ENCODE results near the gene ANKRD13C. TPM values are rescaled to one million over a fixed set of nuclear protein-coding genes. Genes with fewer than 3 reads are reported as not detected.

Gene ANKRD13C
- total RNA-seq, 1 experiment from 2014 or later: 24.3 TPM

- POLR2A ChIA-PET (ENCODE audit: unreplicated experiment): no interaction called here
- no peaks in the 10 kb centered on the region for H3F3A ChIP-seq (ENCODE audit: insufficient read depth, low read depth)
Measured at GRCh38 chr1:70290218-70290617, 64.3 kb downstream of the ANKRD13C start.

GRCh38 chr1:70288166-70288565 is 66.4 kb downstream of the ANKRD13C start:
- H3K27me3 ChIP-seq (ENCODE audit: insufficient read depth, low read depth): no peaks in the 10 kb centered on the region
- ChIA-PET POLR2A (ENCODE audit: unreplicated experiment) (no interaction called here), CTCF (no interaction called here)
- no peak overlapping the region for H3K27ac ChIP-seq
- H4K20me1 ChIP-seq (ENCODE audit: insufficient read depth): peaks cover 9% of the 10 kb centered on the region
- H2AFZ ChIP-seq: no peak overlapping the region
- H3K4me2 ChIP-seq: no peak overlapping the region
- no peaks in the 10 kb centered on the region for H3K79me2 ChIP-seq (ENCODE audit: low read depth)
- no peaks in the 10 kb centered on the region for H3K9me3 ChIP-seq (ENCODE audit: insufficient read depth, low read depth)
- H3K36me3 ChIP-seq (ENCODE audit: low read depth): peaks cover 15% of the 10 kb centered on the region; the same call in 1 of the 2 replicates
- H3K9me2 ChIP-seq (ENCODE audit: insufficient read depth): no peaks in the 10 kb centered on the region
- intact Hi-C loops (cut with micrococcal nuclease; ENCODE audit: unreplicated experiment): no loop called here
- BruUV-seq (replicated peaks): no TSS peak
- TF ChIP-seq EZH2 (IDR thresholded peaks at IDR 0.05; ENCODE audit: low read depth) (no peak), CTCF (conservative IDR thresholded peaks at IDR 0.05) (no peak)
- no peaks in the 10 kb centered on the region for H3F3A ChIP-seq (ENCODE audit: insufficient read depth, low read depth)
- H3K4me1 ChIP-seq (replicated peaks; ENCODE audit: insufficient read depth): no peaks in the 10 kb centered on the region
- no peak overlapping the region for H3K4me3 ChIP-seq
- no peak for DNase-seq

More at GRCh38 chr1:70290218-70290617, 64.3 kb downstream of the ANKRD13C start:
- Histone ChIP-seq H2AFZ (no peak overlapping the region), H3K4me3 (no peak overlapping the region), H3K9me2 (ENCODE audit: insufficient read depth) (no peaks in the 10 kb centered on the region), H3K36me3 (ENCODE audit: low read depth) (peaks cover 15% of the 10 kb centered on the region; the same call in 1 of the 2 replicates), H3K4me1 (replicated peaks; ENCODE audit: insufficient read depth) (no peaks in the 10 kb centered on the region), H3K9me3 (ENCODE audit: insufficient read depth, low read depth) (no peaks in the 10 kb centered on the region), H4K20me1 (ENCODE audit: insufficient read depth) (peaks cover 9% of the 10 kb centered on the region; the same call in 1 of the 2 replicates), H3K27me3 (ENCODE audit: insufficient read depth, low read depth) (no peaks in the 10 kb centered on the region), H3K27ac (no peak overlapping the region), H3K79me2 (ENCODE audit: low read depth) (no peaks in the 10 kb centered on the region), H3K4me2 (no peak overlapping the region)
- DNase-seq: no peak
- no TSS peak for BruUV-seq (replicated peaks)
- CTCF ChIA-PET: no interaction called here
- intact Hi-C loops (cut with micrococcal nuclease; ENCODE audit: unreplicated experiment): no loop called here
- TF ChIP-seq CTCF (conservative IDR thresholded peaks at IDR 0.05) (no peak), EZH2 (IDR thresholded peaks at IDR 0.05; ENCODE audit: low read depth) (no peak)

DNA sequence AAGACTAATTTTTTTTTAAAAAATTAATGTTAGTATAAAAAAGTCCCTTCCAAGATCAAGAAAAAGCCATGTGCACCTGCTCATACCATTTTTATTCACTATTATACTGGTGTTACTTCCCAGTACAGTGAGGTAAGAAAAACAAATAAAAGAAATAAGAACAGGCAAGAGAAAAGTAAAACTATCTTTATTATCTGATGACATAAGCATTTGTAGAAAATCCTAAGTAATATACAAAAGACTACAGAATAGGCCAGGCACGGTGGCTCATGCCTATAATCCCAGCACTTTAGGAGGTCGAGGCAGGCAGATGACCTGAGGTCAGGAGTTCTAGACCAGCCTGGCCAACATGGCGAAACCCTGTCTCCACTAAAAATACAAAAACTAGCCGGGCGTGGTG is 68.1 kb downstream of the ANKRD13C start:
- peaks cover 7% of the 10 kb centered on the region for H4K20me1 ChIP-seq (ENCODE audit: insufficient read depth)
- ChIA-PET CTCF (no interaction called here), POLR2A (ENCODE audit: unreplicated experiment) (no interaction called here)
- no peaks in the 10 kb centered on the region for H3K9me3 ChIP-seq (ENCODE audit: insufficient read depth, low read depth)
- H3K27me3 ChIP-seq (ENCODE audit: insufficient read depth, low read depth): no peaks in the 10 kb centered on the region
- BruUV-seq (replicated peaks): no TSS peak
- TF ChIP-seq EZH2 (IDR thresholded peaks at IDR 0.05; ENCODE audit: low read depth) (no peak), CTCF (conservative IDR thresholded peaks at IDR 0.05) (no peak)
- H3K9me2 ChIP-seq (ENCODE audit: insufficient read depth): no peaks in the 10 kb centered on the region
- no peaks in the 10 kb centered on the region for H3K4me1 ChIP-seq (replicated peaks; ENCODE audit: insufficient read depth)
- 0 out of 2 replicates have a peak, but pooled peaks cover 7% of the 10 kb centered on the region for H3K36me3 ChIP-seq (ENCODE audit: low read depth)
- no peak overlapping the region for H3K27ac ChIP-seq
- no peak overlapping the region for H3K4me2 ChIP-seq
- H3K4me3 ChIP-seq: no peak overlapping the region
- intact Hi-C loops (cut with micrococcal nuclease; ENCODE audit: unreplicated experiment): no loop called here
- H3K79me2 ChIP-seq (ENCODE audit: low read depth): no peaks in the 10 kb centered on the region
- DNase-seq: no peak
- H2AFZ ChIP-seq: no peak overlapping the region
- H3F3A ChIP-seq (ENCODE audit: insufficient read depth, low read depth): no peaks in the 10 kb centered on the region

All from PC-9 (cell line).